OCI-LY7 (cell line): ENCODE data around the gene BCL3. TPM values are rescaled to one million over a fixed set of nuclear protein-coding genes. Genes with fewer than 3 reads are reported as not detected.

Experiments
- BruUV-seq: library from RNA; stranded (reverse); fragments of 400-500 nt; replicated peaks from 2 replicates; lab custom pipeline; 2021; lab: Mats Ljungman, UMichigan
- CTCF ChIA-PET: fragments of 300-600 bp; sonication (Branson Sonifier 250); formaldehyde crosslinking; loops from one replicate; lab custom pipeline; 2022; ENCODE audit warnings: antibody characterized with exemption; ENCODE audit not compliant: unreplicated experiment; lab: Charles Lee
- POLR2A ChIA-PET: fragments of 300-600 bp; sonication (Branson Sonifier 250); formaldehyde crosslinking; loops from one replicate; lab custom pipeline; 2022; ENCODE audit warnings: antibody characterized with exemption; lab: Charles Lee
- DNase-seq: peaks from one replicate; pipeline ENCODE4 v3.0.0-alpha.2; 2015; ENCODE audit warnings: low spot score
- H2AFZ ChIP-seq: fragments of 200-600 bp; sonication (generic), shearing (Covaris generic); 2 replicates; pipeline ENCODE4 v1.6.1; 2014; ENCODE audit warnings: mild to moderate bottlenecking, antibody characterized with exemption, low read length, moderate library complexity
- H3K27ac ChIP-seq: fragments of 200-600 bp; sonication (generic); 2 replicates; pipeline ENCODE4 v1.5.1; 2014; ENCODE audit warnings: mixed run types, low read depth, mild to moderate bottlenecking, moderate library complexity, low read length, inconsistent platforms; ENCODE audit not compliant: poor library complexity, severe bottlenecking
- H3K36me3 ChIP-seq: fragments of 200-600 bp; sonication (generic); 2 replicates; pipeline ENCODE4 v1.6.1; 2014; ENCODE audit warnings: mild to moderate bottlenecking, antibody characterized with exemption, low read length, moderate library complexity, mixed read lengths; ENCODE audit not compliant: insufficient read depth
- H3K4me1 ChIP-seq: fragments of 200-600 bp; sonication (generic); 2 replicates; pipeline ENCODE4 v1.5.1; 2014; ENCODE audit warnings: mild to moderate bottlenecking, low read length; ENCODE audit not compliant: insufficient read depth, poor library complexity, severe bottlenecking
- H3K4me2 ChIP-seq: fragments of 200-600 bp; sonication (generic); 2 replicates; pipeline ENCODE4 v1.6.1; 2014; ENCODE audit warnings: mild to moderate bottlenecking, low read length
- H3K4me3 ChIP-seq: fragments of 200-600 bp; sonication (generic); 2 replicates; pipeline ENCODE4 v1.5.1; 2014; ENCODE audit warnings: mild to moderate bottlenecking, low read depth, low read length; ENCODE audit not compliant: poor library complexity, severe bottlenecking
- H3K79me2 ChIP-seq: fragments of 200-600 bp; sonication (generic); 2 replicates; pipeline ENCODE4 v1.6.1; 2016; ENCODE audit warnings: low read depth, mild to moderate bottlenecking, low read length, moderate library complexity, mixed read lengths; ENCODE audit not compliant: insufficient read depth
- H3K9me2 ChIP-seq: fragments of 200-600 bp; sonication (generic); 2 replicates; pipeline ENCODE4 v1.6.1; 2016; ENCODE audit warnings: mild to moderate bottlenecking, low read length, mixed read lengths; ENCODE audit not compliant: insufficient read depth
- H3K9me3 ChIP-seq: fragments of 200-600 bp; sonication (generic); 2 replicates; pipeline ENCODE4 v1.6.1; 2014; ENCODE audit warnings: mild to moderate bottlenecking, mixed run types, low read length, mixed read lengths
- H4K20me1 ChIP-seq: fragments of 200-600 bp; sonication (generic); 2 replicates; pipeline ENCODE4 v1.6.1; 2014; ENCODE audit warnings: mild to moderate bottlenecking, antibody characterized with exemption, low read length, moderate library complexity, mixed read lengths; ENCODE audit not compliant: insufficient read depth
- CTCF ChIP-seq: fragments of 200-600 bp; sonication (generic); conservative IDR thresholded peaks from 2 replicates; pipeline ENCODE4 v1.5.1; 2014; ENCODE audit warnings: mild to moderate bottlenecking, antibody characterized with exemption, low read length, moderate library complexity, mixed read lengths
- EZH2phosphoT487 ChIP-seq: fragments of 200-600 bp; sonication (generic); IDR thresholded peaks from 2 replicates; pipeline ENCODE4 v1.6.1; 2018; ENCODE audit warnings: low read depth, borderline replicate concordance, mild to moderate bottlenecking, mixed run types, antibody characterized with exemption, low read length, moderate library complexity, mixed read lengths
- intact Hi-C: fragments of 100-400 bp; cut with micrococcal nuclease; formaldehyde crosslinking; loops from one replicate; pipeline ENCODE4 v1.10.0; 2022; ENCODE audit not compliant: unreplicated experiment
- microRNA-seq: library from miRNA; unstranded; fragments of <30 nt; microRNA quantifications from one replicate; pipeline ENCODE4 v1.2.0, GENCODE V29; 2022; ENCODE audit warnings: borderline replicate concordance
- small RNA-seq: library from RNA; depleted of rRNA; stranded (forward); fragments of <200 nt; gene quantifications from one replicate; pipeline ENCODE3, GENCODE V24; 2014
- total RNA-seq, 2 experiments: library from RNA; depleted of rRNA in 1 of 2; stranded (reverse); fragments of >200 nt in 1 of 2; shearing (Covaris generic) in 1 of 2; gene quantifications; 2 replicates each; pipeline ENCODE4 v1.2.3, GENCODE V29; 2014 to 2022

Gene BCL3
- total RNA-seq, 2 experiments from 2014 or later: 10.2 to 18.6 TPM

- POLR2A ChIA-PET: no interaction called here
- no peak for TF ChIP-seq EZH2phosphoT487
- TF ChIP-seq CTCF: no peak
Measured at GRCh38 chr19:44808463-44809371, 60.2 kb downstream of the BCL3 start, which contains the start of gene BCAM. BCAM (plus strand) TSS chr19:44809103; CDS start chr19:44809125, 22 bp downstream.

More at GRCh38 chr19:44808463-44809371, 60.2 kb downstream of the BCL3 start, which contains the start of gene BCAM:
- no peak within 1 kb of the TSS for H3K4me3 ChIP-seq
- no TSS peak for BruUV-seq
- no peak for DNase-seq
- no peaks in the 10 kb centered on the region for H3K4me1 ChIP-seq
- no peak within 1 kb of the TSS for H3K4me2 ChIP-seq
- H3K9me2 ChIP-seq: no peaks in the 10 kb centered on the region
- no peaks in the 10 kb centered on the region for H3K9me3 ChIP-seq
- no peaks in the 10 kb centered on the region for H4K20me1 ChIP-seq
- CTCF ChIA-PET: interaction anchor here (0.6 kb wide), 1 partner anchor 115 kb away, joined by 4 read pairs; no protein-coding TSS in a partner anchor
- H2AFZ ChIP-seq: no peak within 1 kb of the TSS
- no peak within 1 kb of the TSS for H3K27ac ChIP-seq
- H3K36me3 ChIP-seq: no peaks in the 10 kb centered on the region
- no peaks in the 10 kb centered on the region for H3K79me2 ChIP-seq
- intact Hi-C loops: no loop called here

Small RNA genes within 50 kb of the gene (microRNA-seq; reads per million reads assigned to microRNA genes)
- gene MIR8085: not detected

Small RNA genes within 50 kb of the gene (small RNA-seq; reads per million reads assigned to genes)
- not detected for gene RF00156
- gene RF00285: not detected

Other genes starting within 250 kb of the BCL3 start
- 11.8 and 14.2 TPM in 2 replicates for gene ZNF180, start 248.2 kb upstream of the BCL3 start, total RNA-seq (2014; rRNA removed; shearing (Covaris generic))
- 8.6 and 9.4 TPM in 2 replicates for gene ZNF180, start 248.2 kb upstream of the BCL3 start, total RNA-seq (2022)
- gene CEACAM20, start 219.0 kb upstream of the BCL3 start, total RNA-seq (2014; rRNA removed; shearing (Covaris generic)): not detected in 2 replicates
- gene CEACAM20, start 219.0 kb upstream of the BCL3 start, total RNA-seq (2022): not detected in 2 replicates
- not detected in 2 replicates for gene IGSF23, start 135.1 kb upstream of the BCL3 start, total RNA-seq (2014; rRNA removed; shearing (Covaris generic))
- not detected in 2 replicates for gene IGSF23, start 135.1 kb upstream of the BCL3 start, total RNA-seq (2022)
- gene PVR, start 104.8 kb upstream of the BCL3 start, total RNA-seq (2014; rRNA removed; shearing (Covaris generic)): not detected in 2 replicates
- not detected in 2 replicates for gene PVR, start 104.8 kb upstream of the BCL3 start, total RNA-seq (2022)
- gene CEACAM19, start 77.2 kb upstream of the BCL3 start, total RNA-seq (2014; rRNA removed; shearing (Covaris generic)): not detected in 2 replicates
- not detected in 2 replicates for gene CEACAM19, start 77.2 kb upstream of the BCL3 start, total RNA-seq (2022)
- not detected in 2 replicates for gene CEACAM16, start 49.6 kb upstream of the BCL3 start, total RNA-seq (2014; rRNA removed; shearing (Covaris generic))
- not detected in 2 replicates for gene CEACAM16, start 49.6 kb upstream of the BCL3 start, total RNA-seq (2022)
- not detected in 2 replicates for gene CBLC, start 29.2 kb downstream of the BCL3 start, total RNA-seq (2014; rRNA removed; shearing (Covaris generic))
- not detected in 2 replicates for gene CBLC, start 29.2 kb downstream of the BCL3 start, total RNA-seq (2022)
- gene BCAM, start 60.4 kb downstream of the BCL3 start, total RNA-seq (2014; rRNA removed; shearing (Covaris generic)): not detected in 2 replicates
- gene BCAM, start 60.4 kb downstream of the BCL3 start, total RNA-seq (2022): not detected in 2 replicates
- gene NECTIN2, start 97.6 kb downstream of the BCL3 start, total RNA-seq (2014; rRNA removed; shearing (Covaris generic)): not detected in 2 replicates
- not detected in 2 replicates for gene NECTIN2, start 97.6 kb downstream of the BCL3 start, total RNA-seq (2022)
- gene TOMM40, start 142.5 kb downstream of the BCL3 start, total RNA-seq (2014; rRNA removed; shearing (Covaris generic)): 89.7 and 90.1 TPM in 2 replicates
- 58.9 and 80.9 TPM in 2 replicates for gene TOMM40, start 142.5 kb downstream of the BCL3 start, total RNA-seq (2022)
- gene APOE, start 157.1 kb downstream of the BCL3 start, total RNA-seq (2014; rRNA removed; shearing (Covaris generic)): 2.1 and 3.3 TPM in 2 replicates
- 1.1 and 1.8 TPM in 2 replicates for gene APOE, start 157.1 kb downstream of the BCL3 start, total RNA-seq (2022)
- not detected in 2 replicates for gene APOC1, start 165.9 kb downstream of the BCL3 start, total RNA-seq (2014; rRNA removed; shearing (Covaris generic))
- 1.9 TPM in 1 of 2 replicates, not detected in the other for gene APOC1, start 165.9 kb downstream of the BCL3 start, total RNA-seq (2022)
- not detected in 2 replicates for gene APOC4, start 193.5 kb downstream of the BCL3 start, total RNA-seq (2014; rRNA removed; shearing (Covaris generic))
- not detected in 2 replicates for gene APOC4, start 193.5 kb downstream of the BCL3 start, total RNA-seq (2022)
- 0.35 TPM in 1 of 2 replicates, not detected in the other for gene APOC2, start 197.3 kb downstream of the BCL3 start, total RNA-seq (2014; rRNA removed; shearing (Covaris generic))
- gene APOC2, start 197.3 kb downstream of the BCL3 start, total RNA-seq (2022): not detected in 2 replicates
- gene CLPTM1, start 206.7 kb downstream of the BCL3 start, total RNA-seq (2014; rRNA removed; shearing (Covaris generic)): 32.2 and 34.0 TPM in 2 replicates
- 70.3 and 86.3 TPM in 2 replicates for gene CLPTM1, start 206.7 kb downstream of the BCL3 start, total RNA-seq (2022)